GM23338 (cell line): Measurements from ENCODE around the gene YJEFN3. TPM values are rescaled to one million over a fixed set of nuclear protein-coding genes. Genes with fewer than 3 reads are reported as not detected.

ENCODE experiments used
- ATAC-seq: fragments of 200-7000 bp; cut with Tn5 transposase; 3 replicates; pipeline ENCODE4 v1.9.1; 2020
- DNase-seq: peaks from one replicate; pipeline ENCODE4 v3.0.0-alpha.2; 2015; ENCODE audit warnings: low spot score
- H2AFZ ChIP-seq: fragments of 200-600 bp; sonication (generic); 2 replicates; pipeline ENCODE4 v1.8.0; 2016; ENCODE audit warnings: antibody characterized with exemption, mild to moderate bottlenecking, moderate library complexity
- H3F3A ChIP-seq: fragments of 200-600 bp; sonication (generic); replicated peaks from 2 replicates; pipeline ENCODE4 v1.8.0; 2017; ENCODE audit warnings: antibody characterized with exemption, mixed run types, low read depth
- H3K27ac ChIP-seq: fragments of 200-600 bp; sonication (generic); 2 replicates; pipeline ENCODE4 v1.6.1; 2016; ENCODE audit warnings: low read depth
- H3K27me3 ChIP-seq: fragments of 200-600 bp; sonication (generic); 2 replicates; pipeline ENCODE4 v1.8.0; 2016; ENCODE audit warnings: mild to moderate bottlenecking, mixed run types, moderate library complexity; ENCODE audit not compliant: insufficient read depth
- H3K36me3 ChIP-seq: fragments of 200-600 bp; sonication (generic); 2 replicates; pipeline ENCODE4 v1.8.0; 2016; ENCODE audit warnings: mild to moderate bottlenecking; ENCODE audit not compliant: insufficient read depth
- H3K4me1 ChIP-seq: fragments of 200-600 bp; sonication (generic); 2 replicates; pipeline ENCODE4 v1.8.0; 2016; ENCODE audit warnings: mild to moderate bottlenecking, moderate library complexity; ENCODE audit not compliant: insufficient read depth
- H3K4me2 ChIP-seq: fragments of 200-600 bp; sonication (generic); 2 replicates; pipeline ENCODE4 v1.7.1; 2017; ENCODE audit warnings: mixed run types
- H3K4me3 ChIP-seq: fragments of 200-600 bp; sonication (generic); 2 replicates; pipeline ENCODE4 v1.6.1; 2016; ENCODE audit warnings: mixed run types
- H3K79me2 ChIP-seq: fragments of 200-600 bp; sonication (generic); replicated peaks from 2 replicates; pipeline ENCODE4 v1.8.0; 2017; ENCODE audit warnings: mild to moderate bottlenecking; ENCODE audit not compliant: insufficient read depth
- H3K9me2 ChIP-seq: fragments of 200-600 bp; sonication (generic); 2 replicates; pipeline ENCODE4 v1.8.0; 2017; ENCODE audit not compliant: insufficient read depth
- H4K20me1 ChIP-seq: fragments of 200-600 bp; sonication (generic); replicated peaks from 2 replicates; pipeline ENCODE4 v1.8.0; 2017; ENCODE audit warnings: mild to moderate bottlenecking; ENCODE audit not compliant: insufficient read depth
- H3K27ac Mint-ChIP-seq: 2 replicates; pipeline ENCODE4 v1.8.0; 2020; ENCODE audit warnings: inconsistent platforms, mild to moderate bottlenecking, moderate library complexity, mixed read lengths
- H3K27me3 Mint-ChIP-seq: 3 replicates; pipeline ENCODE4 v1.8.0; 2022; ENCODE audit warnings: low read depth, mild to moderate bottlenecking, moderate library complexity, mixed read lengths, inconsistent platforms; ENCODE audit not compliant: insufficient read depth, poor library complexity
- H3K36me3 Mint-ChIP-seq: 3 replicates; pipeline ENCODE4 v1.8.0; 2021; ENCODE audit warnings: low read depth, mild to moderate bottlenecking, inconsistent platforms, moderate library complexity, mixed read lengths
- H3K4me1 Mint-ChIP-seq: 3 replicates; pipeline ENCODE4 v1.8.0; 2020; ENCODE audit warnings: mild to moderate bottlenecking, inconsistent platforms, mixed read lengths
- H3K4me3 Mint-ChIP-seq: 3 replicates; pipeline ENCODE4 v1.8.0; 2021; ENCODE audit warnings: moderate library complexity, mild to moderate bottlenecking, inconsistent platforms, mixed read lengths
- H3K9me3 Mint-ChIP-seq: 3 replicates; pipeline ENCODE4 v1.8.0; 2020; ENCODE audit warnings: moderate library complexity, mild to moderate bottlenecking, inconsistent platforms, mixed read lengths
- CREB1 ChIP-seq: fragments of 250-450 bp; sonication (Bioruptor Pico); IDR thresholded peaks from 2 replicates; pipeline ENCODE4 v1.5.0; 2020; ENCODE audit warnings: low read depth, mild to moderate bottlenecking, moderate library complexity
- EZH2 ChIP-seq: fragments of 200-600 bp; sonication (generic); IDR thresholded peaks from one replicate; pipeline ENCODE4 v1.8.0; 2017; ENCODE audit warnings: antibody characterized with exemption, mild to moderate bottlenecking, low read depth; ENCODE audit not compliant: unreplicated experiment
- EZH2phosphoT487 ChIP-seq: fragments of 200-600 bp; sonication (generic); IDR thresholded peaks from one replicate; pipeline ENCODE4 v1.8.1; 2018; ENCODE audit warnings: antibody characterized with exemption; ENCODE audit not compliant: unreplicated experiment
- JUNB ChIP-seq: IDR thresholded peaks from one replicate; pipeline ENCODE4 v1.6.1; 2016; ENCODE audit warnings: antibody characterized with exemption; ENCODE audit not compliant: unreplicated experiment
- NANOG ChIP-seq: IDR thresholded peaks from 2 replicates; pipeline ENCODE4 v1.6.1; 2016; ENCODE audit warnings: antibody characterized with exemption, borderline replicate concordance
- POLR2AphosphoS5 ChIP-seq: IDR thresholded peaks from 2 replicates; pipeline ENCODE4 v1.6.1; 2016; ENCODE audit warnings: antibody characterized with exemption, low read depth
- STAT1 ChIP-seq: IDR thresholded peaks from one replicate; pipeline ENCODE4 v1.6.1; 2016; ENCODE audit warnings: antibody characterized with exemption; ENCODE audit not compliant: unreplicated experiment
- ZNF114 ChIP-seq: fragments of 250-450 bp; sonication (Bioruptor Pico); IDR thresholded peaks from 2 replicates; pipeline ENCODE4 v1.5.0; 2020; ENCODE audit warnings: mild to moderate bottlenecking, moderate library complexity
- ZNF331 ChIP-seq: fragments of 250-450 bp; sonication (Bioruptor Pico); IDR thresholded peaks from 2 replicates; pipeline ENCODE4 v1.5.0; 2020; ENCODE audit warnings: low read depth, mild to moderate bottlenecking, moderate library complexity
- polyA plus RNA-seq: library from polyadenylated mRNA; unstranded; fragments of >200 nt; fragmentation: Nextera tagmentation; extraction: Ambion mirVana; gene quantifications from 2 replicates; pipeline ENCODE4 v1.2.1, GENCODE V29; 2016
- total RNA-seq: library from RNA; depleted of rRNA; stranded (reverse); fragments of >200 nt; shearing (Covaris generic); gene quantifications from 2 replicates; pipeline ENCODE4 v1.2.3, GENCODE V29; 2014
- TF ChIP-seq, protein P1 (sequence below): fragments of 250-450 bp; sonication (Bioruptor Pico); IDR thresholded peaks from 2 replicates; pipeline ENCODE4 v1.5.0; 2020; ENCODE audit warnings: mild to moderate bottlenecking, moderate library complexity
- TF ChIP-seq, protein P2 (sequence below): IDR thresholded peaks from one replicate; pipeline ENCODE4 v1.6.1; 2018; ENCODE audit warnings: antibody characterized with exemption; ENCODE audit not compliant: unreplicated experiment
- TF ChIP-seq, protein P3 (sequence below), 2 experiments: fragments of 200-600 bp in 1 of 2; sonication (generic) in 1 of 2; conservative IDR thresholded peaks; 2 replicates each; pipeline versions ENCODE4 v1.5.1 to v1.6.1; 2016 to 2017; ENCODE audit warnings: antibody characterized with exemption in 2 of 2, low read depth in 2 of 2, mild to moderate bottlenecking in 2 of 2, moderate library complexity in 1 of 2
- TF ChIP-seq, protein P4 (sequence below): IDR thresholded peaks from 2 replicates; pipeline ENCODE4 v1.6.1; 2016; ENCODE audit warnings: antibody characterized with exemption

Gene YJEFN3
- total and polyA plus RNA-seq, 2 experiments from 2014 or later: 3.5 to 6.5 TPM

DNA sequence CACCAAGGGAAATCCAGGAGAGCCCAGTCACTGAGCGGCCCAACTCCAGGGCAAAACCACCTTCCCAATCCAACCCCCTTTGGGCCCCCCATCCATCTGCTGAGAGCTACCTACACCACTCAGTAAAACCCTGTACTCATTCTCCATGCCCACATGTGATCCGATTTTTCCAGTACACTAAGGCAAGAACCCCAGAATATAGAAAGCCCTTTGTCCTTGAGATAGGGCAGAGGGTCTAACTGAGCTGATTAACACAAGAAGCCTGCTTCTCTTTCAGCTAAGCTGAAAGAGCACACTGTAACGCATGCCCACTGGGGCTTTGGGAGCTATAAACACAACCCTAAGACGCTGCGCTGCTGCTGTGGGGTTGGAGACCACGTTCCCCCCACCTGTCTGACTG lies 53.8 kb downstream of the YJEFN3 start:
- no peaks in the 10 kb centered on the region for H3K9me3 Mint-ChIP-seq
- no peaks in the 10 kb centered on the region for H3K36me3 ChIP-seq
- H3K4me1 Mint-ChIP-seq: no peaks in the 10 kb centered on the region
- H3K27ac Mint-ChIP-seq: no peak overlapping the region; the same call in 1 of the 2 replicates
- no peak overlapping the region for H2AFZ ChIP-seq
- H3K79me2 ChIP-seq: no peaks in the 10 kb centered on the region
- H3K36me3 Mint-ChIP-seq: no peaks in the 10 kb centered on the region
- no peaks in the 10 kb centered on the region for H3K9me2 ChIP-seq
- ATAC-seq: no peak
- no peak overlapping the region for H3K4me3 ChIP-seq
- DNase-seq: no peak
- H3K27me3 Mint-ChIP-seq: peaks cover 5% of the 10 kb centered on the region
- H4K20me1 ChIP-seq: no peaks in the 10 kb centered on the region
- no peak overlapping the region for H3K4me2 ChIP-seq
- no peak overlapping the region for H3K27ac ChIP-seq
- TF ChIP-seq POLR2AphosphoS5 (no peak), JUNB (no peak), NANOG (no peak), STAT1 (no peak), ZNF114 (no peak), ZNF331 (CRISPR knock-in tag) (no peak), EZH2 (no peak), EZH2phosphoT487 (no peak), CREB1 (no peak)
- TF ChIP-seq, protein P1, sequence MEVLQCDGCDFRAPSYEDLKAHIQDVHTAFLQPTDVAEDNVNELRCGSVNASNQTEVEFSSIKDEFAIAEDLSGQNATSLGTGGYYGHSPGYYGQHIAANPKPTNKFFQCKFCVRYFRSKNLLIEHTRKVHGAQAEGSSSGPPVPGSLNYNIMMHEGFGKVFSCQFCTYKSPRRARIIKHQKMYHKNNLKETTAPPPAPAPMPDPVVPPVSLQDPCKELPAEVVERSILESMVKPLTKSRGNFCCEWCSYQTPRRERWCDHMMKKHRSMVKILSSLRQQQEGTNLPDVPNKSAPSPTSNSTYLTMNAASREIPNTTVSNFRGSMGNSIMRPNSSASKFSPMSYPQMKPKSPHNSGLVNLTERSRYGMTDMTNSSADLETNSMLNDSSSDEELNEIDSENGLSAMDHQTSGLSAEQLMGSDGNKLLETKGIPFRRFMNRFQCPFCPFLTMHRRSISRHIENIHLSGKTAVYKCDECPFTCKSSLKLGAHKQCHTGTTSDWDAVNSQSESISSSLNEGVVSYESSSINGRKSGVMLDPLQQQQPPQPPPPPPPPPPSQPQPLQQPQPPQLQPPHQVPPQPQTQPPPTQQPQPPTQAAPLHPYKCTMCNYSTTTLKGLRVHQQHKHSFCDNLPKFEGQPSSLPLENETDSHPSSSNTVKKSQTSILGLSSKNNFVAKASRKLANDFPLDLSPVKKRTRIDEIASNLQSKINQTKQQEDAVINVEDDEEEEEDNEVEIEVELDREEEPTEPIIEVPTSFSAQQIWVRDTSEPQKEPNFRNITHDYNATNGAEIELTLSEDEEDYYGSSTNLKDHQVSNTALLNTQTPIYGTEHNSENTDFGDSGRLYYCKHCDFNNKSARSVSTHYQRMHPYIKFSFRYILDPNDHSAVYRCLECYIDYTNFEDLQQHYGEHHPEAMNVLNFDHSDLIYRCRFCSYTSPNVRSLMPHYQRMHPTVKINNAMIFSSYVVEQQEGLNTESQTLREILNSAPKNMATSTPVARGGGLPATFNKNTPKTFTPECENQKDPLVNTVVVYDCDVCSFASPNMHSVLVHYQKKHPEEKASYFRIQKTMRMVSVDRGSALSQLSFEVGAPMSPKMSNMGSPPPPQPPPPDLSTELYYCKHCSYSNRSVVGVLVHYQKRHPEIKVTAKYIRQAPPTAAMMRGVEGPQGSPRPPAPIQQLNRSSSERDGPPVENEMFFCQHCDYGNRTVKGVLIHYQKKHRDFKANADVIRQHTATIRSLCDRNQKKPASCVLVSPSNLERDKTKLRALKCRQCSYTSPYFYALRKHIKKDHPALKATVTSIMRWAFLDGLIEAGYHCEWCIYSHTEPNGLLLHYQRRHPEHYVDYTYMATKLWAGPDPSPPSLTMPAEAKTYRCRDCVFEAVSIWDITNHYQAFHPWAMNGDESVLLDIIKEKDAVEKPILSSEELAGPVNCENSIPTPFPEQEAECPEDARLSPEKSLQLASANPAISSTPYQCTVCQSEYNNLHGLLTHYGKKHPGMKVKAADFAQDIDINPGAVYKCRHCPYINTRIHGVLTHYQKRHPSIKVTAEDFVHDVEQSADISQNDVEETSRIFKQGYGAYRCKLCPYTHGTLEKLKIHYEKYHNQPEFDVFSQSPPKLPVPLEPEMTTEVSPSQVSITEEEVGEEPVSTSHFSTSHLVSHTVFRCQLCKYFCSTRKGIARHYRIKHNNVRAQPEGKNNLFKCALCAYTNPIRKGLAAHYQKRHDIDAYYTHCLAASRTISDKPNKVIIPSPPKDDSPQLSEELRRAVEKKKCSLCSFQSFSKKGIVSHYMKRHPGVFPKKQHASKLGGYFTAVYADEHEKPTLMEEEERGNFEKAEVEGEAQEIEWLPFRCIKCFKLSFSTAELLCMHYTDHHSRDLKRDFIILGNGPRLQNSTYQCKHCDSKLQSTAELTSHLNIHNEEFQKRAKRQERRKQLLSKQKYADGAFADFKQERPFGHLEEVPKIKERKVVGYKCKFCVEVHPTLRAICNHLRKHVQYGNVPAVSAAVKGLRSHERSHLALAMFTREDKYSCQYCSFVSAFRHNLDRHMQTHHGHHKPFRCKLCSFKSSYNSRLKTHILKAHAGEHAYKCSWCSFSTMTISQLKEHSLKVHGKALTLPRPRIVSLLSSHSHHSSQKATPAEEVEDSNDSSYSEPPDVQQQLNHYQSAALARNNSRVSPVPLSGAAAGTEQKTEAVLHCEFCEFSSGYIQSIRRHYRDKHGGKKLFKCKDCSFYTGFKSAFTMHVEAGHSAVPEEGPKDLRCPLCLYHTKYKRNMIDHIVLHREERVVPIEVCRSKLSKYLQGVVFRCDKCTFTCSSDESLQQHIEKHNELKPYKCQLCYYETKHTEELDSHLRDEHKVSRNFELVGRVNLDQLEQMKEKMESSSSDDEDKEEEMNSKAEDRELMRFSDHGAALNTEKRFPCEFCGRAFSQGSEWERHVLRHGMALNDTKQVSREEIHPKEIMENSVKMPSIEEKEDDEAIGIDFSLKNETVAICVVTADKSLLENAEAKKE (CRISPR knock-in tag): no peak
- TF ChIP-seq, protein P2, sequence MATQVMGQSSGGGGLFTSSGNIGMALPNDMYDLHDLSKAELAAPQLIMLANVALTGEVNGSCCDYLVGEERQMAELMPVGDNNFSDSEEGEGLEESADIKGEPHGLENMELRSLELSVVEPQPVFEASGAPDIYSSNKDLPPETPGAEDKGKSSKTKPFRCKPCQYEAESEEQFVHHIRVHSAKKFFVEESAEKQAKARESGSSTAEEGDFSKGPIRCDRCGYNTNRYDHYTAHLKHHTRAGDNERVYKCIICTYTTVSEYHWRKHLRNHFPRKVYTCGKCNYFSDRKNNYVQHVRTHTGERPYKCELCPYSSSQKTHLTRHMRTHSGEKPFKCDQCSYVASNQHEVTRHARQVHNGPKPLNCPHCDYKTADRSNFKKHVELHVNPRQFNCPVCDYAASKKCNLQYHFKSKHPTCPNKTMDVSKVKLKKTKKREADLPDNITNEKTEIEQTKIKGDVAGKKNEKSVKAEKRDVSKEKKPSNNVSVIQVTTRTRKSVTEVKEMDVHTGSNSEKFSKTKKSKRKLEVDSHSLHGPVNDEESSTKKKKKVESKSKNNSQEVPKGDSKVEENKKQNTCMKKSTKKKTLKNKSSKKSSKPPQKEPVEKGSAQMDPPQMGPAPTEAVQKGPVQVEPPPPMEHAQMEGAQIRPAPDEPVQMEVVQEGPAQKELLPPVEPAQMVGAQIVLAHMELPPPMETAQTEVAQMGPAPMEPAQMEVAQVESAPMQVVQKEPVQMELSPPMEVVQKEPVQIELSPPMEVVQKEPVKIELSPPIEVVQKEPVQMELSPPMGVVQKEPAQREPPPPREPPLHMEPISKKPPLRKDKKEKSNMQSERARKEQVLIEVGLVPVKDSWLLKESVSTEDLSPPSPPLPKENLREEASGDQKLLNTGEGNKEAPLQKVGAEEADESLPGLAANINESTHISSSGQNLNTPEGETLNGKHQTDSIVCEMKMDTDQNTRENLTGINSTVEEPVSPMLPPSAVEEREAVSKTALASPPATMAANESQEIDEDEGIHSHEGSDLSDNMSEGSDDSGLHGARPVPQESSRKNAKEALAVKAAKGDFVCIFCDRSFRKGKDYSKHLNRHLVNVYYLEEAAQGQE: no peak
- TF ChIP-seq, protein P3, sequence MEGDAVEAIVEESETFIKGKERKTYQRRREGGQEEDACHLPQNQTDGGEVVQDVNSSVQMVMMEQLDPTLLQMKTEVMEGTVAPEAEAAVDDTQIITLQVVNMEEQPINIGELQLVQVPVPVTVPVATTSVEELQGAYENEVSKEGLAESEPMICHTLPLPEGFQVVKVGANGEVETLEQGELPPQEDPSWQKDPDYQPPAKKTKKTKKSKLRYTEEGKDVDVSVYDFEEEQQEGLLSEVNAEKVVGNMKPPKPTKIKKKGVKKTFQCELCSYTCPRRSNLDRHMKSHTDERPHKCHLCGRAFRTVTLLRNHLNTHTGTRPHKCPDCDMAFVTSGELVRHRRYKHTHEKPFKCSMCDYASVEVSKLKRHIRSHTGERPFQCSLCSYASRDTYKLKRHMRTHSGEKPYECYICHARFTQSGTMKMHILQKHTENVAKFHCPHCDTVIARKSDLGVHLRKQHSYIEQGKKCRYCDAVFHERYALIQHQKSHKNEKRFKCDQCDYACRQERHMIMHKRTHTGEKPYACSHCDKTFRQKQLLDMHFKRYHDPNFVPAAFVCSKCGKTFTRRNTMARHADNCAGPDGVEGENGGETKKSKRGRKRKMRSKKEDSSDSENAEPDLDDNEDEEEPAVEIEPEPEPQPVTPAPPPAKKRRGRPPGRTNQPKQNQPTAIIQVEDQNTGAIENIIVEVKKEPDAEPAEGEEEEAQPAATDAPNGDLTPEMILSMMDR (conservative IDR thresholded peaks at IDR 0.05; ENCODE audit: low read depth in 2 of 2): no peak
- TF ChIP-seq, protein P4, sequence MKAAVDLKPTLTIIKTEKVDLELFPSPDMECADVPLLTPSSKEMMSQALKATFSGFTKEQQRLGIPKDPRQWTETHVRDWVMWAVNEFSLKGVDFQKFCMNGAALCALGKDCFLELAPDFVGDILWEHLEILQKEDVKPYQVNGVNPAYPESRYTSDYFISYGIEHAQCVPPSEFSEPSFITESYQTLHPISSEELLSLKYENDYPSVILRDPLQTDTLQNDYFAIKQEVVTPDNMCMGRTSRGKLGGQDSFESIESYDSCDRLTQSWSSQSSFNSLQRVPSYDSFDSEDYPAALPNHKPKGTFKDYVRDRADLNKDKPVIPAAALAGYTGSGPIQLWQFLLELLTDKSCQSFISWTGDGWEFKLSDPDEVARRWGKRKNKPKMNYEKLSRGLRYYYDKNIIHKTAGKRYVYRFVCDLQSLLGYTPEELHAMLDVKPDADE: no peak
- H3K27me3 ChIP-seq: no peaks in the 10 kb centered on the region
- H3F3A ChIP-seq: no peaks in the 10 kb centered on the region
- H3K4me3 Mint-ChIP-seq: no peak overlapping the region
- H3K4me1 ChIP-seq: no peaks in the 10 kb centered on the region
